Karpas-422 (cell line): ENCODE data around the gene ZNF488. TPM values are rescaled to one million over a fixed set of nuclear protein-coding genes. Genes with fewer than 3 reads are reported as not detected.

Experiments used
- DNase-seq: peaks from one replicate; pipeline ENCODE4 v3.0.0-alpha.2; 2015
- H2AFZ ChIP-seq: fragments of 200-600 bp; sonication (generic); 2 replicates; pipeline ENCODE4 v1.6.1; 2014; ENCODE audit warnings: antibody characterized with exemption, low read length, mixed read lengths
- H3K27ac ChIP-seq: fragments of 200-600 bp; sonication (generic); 2 replicates; pipeline ENCODE4 v1.5.1; 2014; ENCODE audit warnings: mild to moderate bottlenecking, low read length, moderate library complexity
- H3K27me3 ChIP-seq: fragments of 200-600 bp; sonication (generic); 2 replicates; pipeline ENCODE4 v1.6.1; 2014; ENCODE audit warnings: low read length, mixed read lengths
- H3K36me3 ChIP-seq: fragments of 200-600 bp; sonication (generic); 2 replicates; pipeline ENCODE4 v1.6.1; 2014; ENCODE audit warnings: low read length, mixed read lengths; ENCODE audit not compliant: insufficient read depth
- H3K4me1 ChIP-seq: fragments of 200-600 bp; sonication (generic); 2 replicates; pipeline ENCODE4 v1.6.1; 2014; ENCODE audit warnings: mild to moderate bottlenecking, low read length, mixed read lengths
- H3K4me2 ChIP-seq: fragments of 200-600 bp; sonication (generic); 2 replicates; pipeline ENCODE4 v1.6.1; 2014; ENCODE audit warnings: low read length, low read depth, mild to moderate bottlenecking; ENCODE audit not compliant: poor library complexity, severe bottlenecking
- H3K4me3 ChIP-seq: fragments of 200-600 bp; sonication (generic); 2 replicates; pipeline ENCODE4 v1.5.1; 2014; ENCODE audit warnings: mild to moderate bottlenecking, antibody characterized with exemption, low read length, mixed read lengths
- H3K79me2 ChIP-seq: fragments of 200-600 bp; sonication (generic); 2 replicates; pipeline ENCODE4 v1.6.1; 2014; ENCODE audit warnings: mild to moderate bottlenecking, low read length, mixed read lengths
- H3K9ac ChIP-seq: fragments of 200-600 bp; sonication (generic); 2 replicates; pipeline ENCODE4 v1.6.0; 2014; ENCODE audit warnings: low read length
- H3K9me2 ChIP-seq: fragments of 200-600 bp; sonication (generic), shearing (Covaris generic); replicated peaks from 2 replicates; pipeline ENCODE4 v1.6.0; 2014; ENCODE audit warnings: mild to moderate bottlenecking, low read length, moderate library complexity; ENCODE audit not compliant: insufficient read depth
- H3K9me3 ChIP-seq: fragments of 300-700, 200-600 bp; sonication (generic); 2 replicates; pipeline ENCODE4 v1.6.1; 2014; ENCODE audit warnings: low read length, mixed read lengths
- H4K20me1 ChIP-seq: fragments of 200-600 bp; sonication (generic); 2 replicates; pipeline ENCODE4 v1.6.1; 2014; ENCODE audit warnings: mild to moderate bottlenecking, antibody characterized with exemption, low read length, low read depth; ENCODE audit not compliant: insufficient read depth
- total RNA-seq: library from RNA; depleted of rRNA; stranded (reverse); fragments of >200 nt; shearing (Covaris generic); gene quantifications from 2 replicates; pipeline ENCODE4 v1.2.3, GENCODE V29; 2014; ENCODE audit warnings: low replicate concordance

Gene ZNF488
- total RNA-seq, 1 experiment from 2014 or later, result not detected

DNA sequence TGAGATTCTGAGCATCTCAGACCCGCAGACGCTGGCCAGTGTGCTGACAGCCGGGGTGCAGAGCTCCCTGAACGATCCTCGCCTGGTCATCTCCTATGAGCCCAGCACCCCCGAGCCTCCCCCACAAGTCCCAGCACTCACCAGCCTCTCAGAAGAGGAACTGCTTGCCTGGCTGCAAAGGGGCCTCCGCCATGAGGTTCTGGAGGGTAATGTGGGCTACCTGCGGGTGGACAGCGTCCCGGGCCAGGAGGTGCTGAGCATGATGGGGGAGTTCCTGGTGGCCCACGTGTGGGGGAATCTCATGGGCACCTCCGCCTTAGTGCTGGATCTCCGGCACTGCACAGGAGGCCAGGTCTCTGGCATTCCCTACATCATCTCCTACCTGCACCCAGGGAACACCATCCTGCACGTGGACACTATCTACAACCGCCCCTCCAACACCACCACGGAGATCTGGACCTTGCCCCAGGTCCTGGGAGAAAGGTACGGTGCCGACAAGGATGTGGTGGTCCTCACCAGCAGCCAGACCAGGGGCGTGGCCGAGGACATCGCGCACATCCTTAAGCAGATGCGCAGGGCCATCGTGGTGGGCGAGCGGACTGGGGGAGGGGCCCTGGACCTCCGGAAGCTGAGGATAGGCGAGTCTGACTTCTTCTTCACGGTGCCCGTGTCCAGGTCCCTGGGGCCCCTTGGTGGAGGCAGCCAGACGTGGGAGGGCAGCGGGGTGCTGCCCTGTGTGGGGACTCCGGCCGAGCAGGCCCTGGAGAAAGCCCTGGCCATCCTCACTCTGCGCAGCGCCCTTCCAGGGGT, 35.2 kb downstream of the ZNF488 start:
- H3K4me2 ChIP-seq, result no peak overlapping the region
- H3K79me2 ChIP-seq, result no peaks in the 10 kb centered on the region
- H4K20me1 ChIP-seq, result no peaks in the 10 kb centered on the region
- H3K9ac ChIP-seq, result no peak overlapping the region
- H3K9me3 ChIP-seq, result no peaks in the 10 kb centered on the region
- no peaks in the 10 kb centered on the region for H3K4me1 ChIP-seq
- no peak overlapping the region for H3K4me3 ChIP-seq
- no peak overlapping the region for H2AFZ ChIP-seq
- H3K27ac ChIP-seq, result no peak overlapping the region
- no peaks in the 10 kb centered on the region for H3K36me3 ChIP-seq
- H3K9me2 ChIP-seq, result no peaks in the 10 kb centered on the region
- no peaks in the 10 kb centered on the region for H3K27me3 ChIP-seq
- no peak for DNase-seq

DNA sequence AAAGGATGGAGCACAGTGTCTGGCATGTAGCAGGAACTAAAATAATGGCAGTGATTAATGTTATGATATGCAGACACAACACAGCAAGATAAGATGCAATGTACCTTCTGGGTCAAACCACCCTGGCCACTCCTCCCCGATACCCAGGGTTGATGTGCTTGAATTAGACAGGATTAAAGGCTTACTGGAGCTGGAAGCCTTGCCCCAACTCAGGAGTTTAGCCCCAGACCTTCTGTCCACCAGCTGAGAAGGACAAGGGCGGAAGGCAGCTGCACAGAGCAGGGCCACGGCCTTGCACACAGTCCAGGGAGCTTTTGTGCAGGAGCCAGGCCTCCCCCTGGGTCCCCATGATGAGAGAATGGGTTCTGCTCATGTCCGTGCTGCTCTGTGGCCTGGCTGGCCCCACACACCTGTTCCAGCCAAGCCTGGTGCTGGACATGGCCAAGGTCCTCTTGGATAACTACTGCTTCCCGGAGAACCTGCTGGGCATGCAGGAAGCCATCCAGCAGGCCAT, 35.9 kb downstream of the ZNF488 start, which contains the start of gene RBP3:
RBP3 (plus strand) TSS at position 226 of the 514 bp plus-strand sequence; CDS start at position 348, 122 bp downstream.
- Histone ChIP-seq H3K4me1 (no peaks in the 10 kb centered on the region), H3K27ac (no peak within 1 kb of the TSS), H3K9me3 (no peaks in the 10 kb centered on the region), H3K9me2 (no peaks in the 10 kb centered on the region), H3K27me3 (no peaks in the 10 kb centered on the region), H3K4me2 (no peak within 1 kb of the TSS), H3K9ac (no peak within 1 kb of the TSS), H3K36me3 (no peaks in the 10 kb centered on the region), H3K79me2 (no peaks in the 10 kb centered on the region), H2AFZ (no peak within 1 kb of the TSS), H4K20me1 (no peaks in the 10 kb centered on the region), H3K4me3 (no peak within 1 kb of the TSS)
- DNase-seq, result no peak

DNA sequence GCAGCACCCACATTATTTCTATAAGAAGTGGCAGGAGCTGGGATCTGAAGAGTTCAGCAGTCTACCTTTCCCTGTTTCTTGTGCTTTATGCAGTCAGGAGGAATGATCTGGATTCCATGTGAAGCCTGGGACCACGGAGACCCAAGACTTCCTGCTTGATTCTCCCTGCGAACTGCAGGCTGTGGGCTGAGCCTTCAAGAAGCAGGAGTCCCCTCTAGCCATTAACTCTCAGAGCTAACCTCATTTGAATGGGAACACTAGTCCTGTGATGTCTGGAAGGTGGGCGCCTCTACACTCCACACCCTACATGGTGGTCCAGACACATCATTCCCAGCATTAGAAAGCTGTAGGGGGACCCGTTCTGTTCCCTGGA, 36.8 kb downstream of the ZNF488 start:
- no peaks in the 10 kb centered on the region for H4K20me1 ChIP-seq
- no peaks in the 10 kb centered on the region for H3K27me3 ChIP-seq
- no peak for DNase-seq
- no peaks in the 10 kb centered on the region for H3K4me1 ChIP-seq
- no peaks in the 10 kb centered on the region for H3K9me2 ChIP-seq
- no peak overlapping the region for H3K4me3 ChIP-seq
- no peaks in the 10 kb centered on the region for H3K79me2 ChIP-seq
- no peak overlapping the region for H2AFZ ChIP-seq
- no peak overlapping the region for H3K9ac ChIP-seq
- no peaks in the 10 kb centered on the region for H3K9me3 ChIP-seq
- no peak overlapping the region for H3K4me2 ChIP-seq
- H3K27ac ChIP-seq, result no peak overlapping the region
- H3K36me3 ChIP-seq, result no peaks in the 10 kb centered on the region

DNA sequence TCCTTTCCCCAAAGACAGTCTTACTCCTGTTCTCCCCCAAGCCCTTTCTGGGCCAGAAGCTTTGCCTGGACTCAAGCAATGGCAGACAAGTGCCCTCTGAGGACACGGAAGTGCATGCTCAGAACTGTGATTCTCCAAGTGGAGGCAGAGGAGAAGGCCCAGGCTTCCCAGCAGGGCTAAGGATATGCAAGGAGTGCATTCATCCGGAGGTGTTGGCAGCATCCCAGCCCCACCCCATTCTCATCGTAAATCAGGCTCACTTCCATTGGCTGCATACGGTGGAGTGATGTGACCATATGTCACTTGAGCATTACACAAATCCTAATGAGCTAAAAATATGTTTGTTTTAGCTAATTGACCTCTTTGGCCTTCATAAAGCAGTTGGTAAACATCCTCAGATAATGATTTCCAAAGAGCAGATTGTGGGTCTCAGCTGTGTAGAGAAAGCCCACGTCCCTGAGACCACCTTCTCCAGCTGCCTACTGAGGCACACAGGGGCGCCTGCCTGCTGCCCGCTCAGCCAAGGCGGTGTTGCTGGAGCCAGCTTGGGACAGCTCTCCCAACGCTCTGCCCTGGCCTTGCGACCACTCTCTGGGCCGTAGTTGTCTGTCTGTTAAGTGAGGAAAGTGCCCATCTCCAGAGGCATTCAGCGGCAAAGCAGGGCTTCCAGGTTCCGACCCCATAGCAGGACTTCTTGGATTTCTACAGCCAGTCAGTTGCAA, 37.4 kb downstream of the ZNF488 start:
- Histone ChIP-seq H2AFZ (no peak overlapping the region), H3K9ac (no peak overlapping the region), H3K27ac (no peak overlapping the region), H3K27me3 (no peaks in the 10 kb centered on the region), H4K20me1 (no peaks in the 10 kb centered on the region), H3K4me2 (no peak overlapping the region), H3K4me1 (no peaks in the 10 kb centered on the region), H3K9me3 (no peaks in the 10 kb centered on the region), H3K36me3 (no peaks in the 10 kb centered on the region), H3K9me2 (no peaks in the 10 kb centered on the region), H3K4me3 (no peak overlapping the region), H3K79me2 (no peaks in the 10 kb centered on the region)
- no peak for DNase-seq

DNA sequence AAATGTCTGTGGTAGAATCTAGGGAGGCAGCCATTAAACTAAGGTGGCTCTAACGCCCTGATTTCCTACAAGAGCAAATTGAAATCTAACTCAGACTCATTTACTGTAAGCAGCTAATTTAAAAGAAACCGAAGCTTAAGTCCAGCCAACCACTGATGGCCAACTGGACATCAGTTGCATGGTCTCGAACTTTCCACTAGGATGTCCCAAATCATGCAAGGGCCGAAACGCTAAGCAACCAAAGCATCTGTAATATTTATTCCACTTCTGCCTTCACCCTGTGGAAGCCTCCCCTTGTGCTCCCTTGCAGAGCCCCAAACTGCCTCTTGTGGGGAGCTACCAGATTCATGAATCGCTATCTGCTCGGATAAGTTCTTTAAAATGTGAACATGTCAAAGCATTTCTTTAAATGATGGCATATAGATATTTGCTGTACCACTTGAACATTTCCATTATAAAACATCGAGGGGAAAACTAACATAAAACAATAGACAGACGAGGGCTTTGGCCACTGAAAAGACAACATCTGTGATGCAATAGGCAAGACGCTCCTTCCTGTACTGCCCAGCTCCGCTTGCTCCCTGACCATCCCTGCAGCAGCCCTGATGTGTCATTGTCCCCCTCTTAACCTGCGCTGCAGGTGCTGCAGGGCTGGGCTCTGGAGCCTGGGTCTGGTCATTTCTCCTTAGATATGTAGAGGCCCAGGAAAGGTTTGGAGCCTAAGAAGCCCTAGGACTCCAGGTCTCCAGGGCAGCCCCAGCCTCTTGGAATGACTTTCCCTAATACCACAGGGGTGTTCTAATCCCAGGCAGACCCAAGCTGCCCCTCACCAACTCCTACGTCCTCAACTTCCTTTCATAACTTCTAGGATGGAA, 38.9 kb downstream of the ZNF488 start:
- no peaks in the 10 kb centered on the region for H4K20me1 ChIP-seq
- H3K9me3 ChIP-seq, result no peaks in the 10 kb centered on the region
- no peak overlapping the region for H3K4me2 ChIP-seq
- H3K9me2 ChIP-seq, result no peaks in the 10 kb centered on the region
- no peak overlapping the region for H3K9ac ChIP-seq
- no peak overlapping the region for H2AFZ ChIP-seq
- H3K36me3 ChIP-seq, result no peaks in the 10 kb centered on the region
- no peaks in the 10 kb centered on the region for H3K79me2 ChIP-seq
- no peak for DNase-seq
- no peak overlapping the region for H3K4me3 ChIP-seq
- H3K27me3 ChIP-seq, result no peaks in the 10 kb centered on the region
- H3K27ac ChIP-seq, result no peak overlapping the region
- peaks cover 2% of the 10 kb centered on the region; the same call in 1 of the 2 replicates for H3K4me1 ChIP-seq

DNA sequence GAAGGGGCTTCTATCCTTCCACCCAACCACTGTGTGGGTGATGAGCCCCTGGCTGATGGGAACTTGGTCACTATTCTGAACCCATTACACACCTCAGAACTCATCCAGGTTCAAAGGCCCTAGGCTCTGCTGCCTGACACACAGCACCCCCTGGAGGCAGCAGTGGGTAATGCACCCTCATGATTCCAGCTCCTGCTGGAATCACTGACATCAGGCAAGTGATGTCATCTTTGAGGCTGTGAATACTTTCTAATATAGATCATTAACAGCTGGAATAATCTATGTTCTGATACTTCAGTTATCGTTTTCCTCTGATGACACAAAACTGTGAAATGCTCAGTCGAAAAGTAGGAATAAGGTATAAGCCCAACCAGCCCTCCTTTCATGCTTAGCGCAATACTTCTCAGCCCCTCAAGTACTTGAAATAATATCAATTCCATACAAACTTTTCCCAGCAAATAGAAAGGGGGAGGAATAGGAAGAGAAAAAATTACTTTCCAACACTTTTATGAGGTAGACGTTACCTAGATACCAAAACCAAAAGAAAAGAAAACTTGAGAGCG, 43.4 kb downstream of the ZNF488 start:
- H3K9me3 ChIP-seq, result no peaks in the 10 kb centered on the region
- no peaks in the 10 kb centered on the region for H3K9me2 ChIP-seq
- no peak overlapping the region for H3K9ac ChIP-seq
- H3K79me2 ChIP-seq, result no peaks in the 10 kb centered on the region
- no peaks in the 10 kb centered on the region for H4K20me1 ChIP-seq
- no peaks in the 10 kb centered on the region for H3K27me3 ChIP-seq
- H3K27ac ChIP-seq, result no peak overlapping the region
- no peaks in the 10 kb centered on the region for H3K36me3 ChIP-seq
- H2AFZ ChIP-seq, result no peak overlapping the region
- H3K4me2 ChIP-seq, result no peak overlapping the region
- DNase-seq, result peak; percentile 79
- no peak overlapping the region for H3K4me3 ChIP-seq
- peaks cover 4% of the 10 kb centered on the region; the same call in 1 of the 2 replicates for H3K4me1 ChIP-seq

DNA sequence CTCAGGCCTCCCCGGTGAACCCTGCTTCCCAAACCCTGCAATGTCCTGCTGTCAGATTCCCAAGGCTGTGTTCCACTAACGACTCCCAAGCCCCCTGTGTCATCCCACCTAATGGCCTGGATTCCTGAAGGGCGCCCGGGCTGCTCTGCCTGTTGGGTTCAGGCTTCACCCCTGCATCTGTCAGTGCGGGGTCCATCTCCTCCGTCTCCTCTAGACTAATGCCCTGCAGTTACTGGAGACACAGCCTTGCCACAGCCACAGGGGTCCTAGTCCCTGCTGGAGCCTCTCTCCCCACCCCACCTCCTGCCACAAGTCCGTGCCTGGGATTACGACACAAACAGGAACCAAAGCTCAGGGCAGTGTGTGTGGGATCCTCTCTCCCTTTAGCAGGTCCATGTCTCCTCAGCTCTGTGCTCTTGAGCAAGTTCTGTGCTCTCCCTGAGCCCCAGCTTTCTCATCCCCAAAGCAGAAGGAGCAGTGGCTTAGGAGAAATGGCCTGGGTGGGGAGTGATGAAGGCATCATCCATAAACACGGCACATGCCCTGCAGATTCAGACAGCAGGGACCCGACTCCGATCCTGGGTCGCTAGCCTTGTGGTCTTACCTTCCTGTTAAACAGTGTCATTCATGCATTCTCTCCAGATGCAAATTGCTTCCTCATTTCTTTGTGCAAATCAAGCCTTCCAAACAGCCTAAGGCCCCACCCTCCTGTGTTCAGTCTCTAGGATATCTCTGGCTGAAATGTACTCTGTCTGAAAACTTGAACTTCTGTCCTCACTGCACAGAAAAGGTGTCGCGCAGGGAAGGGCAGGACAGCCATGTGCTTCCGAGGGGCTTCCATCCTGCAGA, 44.1 kb downstream of the ZNF488 start:
- peaks cover 4% of the 10 kb centered on the region; the same call in 1 of the 2 replicates for H3K4me1 ChIP-seq
- H4K20me1 ChIP-seq, result no peaks in the 10 kb centered on the region
- H3K9ac ChIP-seq, result no peak overlapping the region
- DNase-seq, result no peak
- no peak overlapping the region for H3K27ac ChIP-seq
- H2AFZ ChIP-seq, result no peak overlapping the region
- H3K4me3 ChIP-seq, result no peak overlapping the region
- no peaks in the 10 kb centered on the region for H3K27me3 ChIP-seq
- H3K9me2 ChIP-seq, result no peaks in the 10 kb centered on the region
- H3K36me3 ChIP-seq, result no peaks in the 10 kb centered on the region
- no peak overlapping the region for H3K4me2 ChIP-seq
- H3K9me3 ChIP-seq, result no peaks in the 10 kb centered on the region
- H3K79me2 ChIP-seq, result no peaks in the 10 kb centered on the region
